ENCODE data around the gene RPS6KA5. TPM values are rescaled to one million over a fixed set of nuclear protein-coding genes. Genes with fewer than 3 reads are reported as not detected.

RPS6KA5 gene
- total and polyA plus RNA-seq, 9 of the 15 experiments (the other 6 are each of a cell fraction or from before 2014, with no cell fraction given): 0.88 to 7.7 (median 4.7) TPM

DNA sequence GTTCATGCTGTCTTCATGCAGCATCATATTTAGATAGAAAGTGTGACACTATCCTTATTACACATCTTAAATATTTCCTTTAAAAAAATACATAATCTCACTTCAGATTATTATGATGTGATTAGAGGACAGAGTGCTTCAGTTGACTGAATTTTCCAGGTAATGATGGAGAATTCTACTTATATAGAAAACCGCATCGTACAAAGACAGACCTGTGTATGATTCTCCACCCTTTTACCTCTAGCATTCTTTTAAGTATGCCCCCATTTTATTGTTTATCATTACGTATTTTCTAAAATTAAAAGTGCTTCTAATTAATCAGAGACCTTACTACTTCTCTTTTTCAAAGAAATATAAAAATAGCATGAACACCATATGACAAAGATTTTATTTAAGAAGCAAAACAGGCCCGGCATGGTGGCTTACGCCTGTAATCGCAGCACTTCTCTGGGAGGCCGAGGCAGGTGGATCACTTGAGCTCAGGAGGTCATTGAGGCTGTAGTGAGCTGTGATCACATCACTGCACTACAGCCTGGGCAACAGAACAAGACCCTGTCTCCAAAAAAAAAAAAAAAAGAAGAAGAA, 13.9 kb downstream of the RPS6KA5 start (continued):
- TF ChIP-seq, protein P1, sequence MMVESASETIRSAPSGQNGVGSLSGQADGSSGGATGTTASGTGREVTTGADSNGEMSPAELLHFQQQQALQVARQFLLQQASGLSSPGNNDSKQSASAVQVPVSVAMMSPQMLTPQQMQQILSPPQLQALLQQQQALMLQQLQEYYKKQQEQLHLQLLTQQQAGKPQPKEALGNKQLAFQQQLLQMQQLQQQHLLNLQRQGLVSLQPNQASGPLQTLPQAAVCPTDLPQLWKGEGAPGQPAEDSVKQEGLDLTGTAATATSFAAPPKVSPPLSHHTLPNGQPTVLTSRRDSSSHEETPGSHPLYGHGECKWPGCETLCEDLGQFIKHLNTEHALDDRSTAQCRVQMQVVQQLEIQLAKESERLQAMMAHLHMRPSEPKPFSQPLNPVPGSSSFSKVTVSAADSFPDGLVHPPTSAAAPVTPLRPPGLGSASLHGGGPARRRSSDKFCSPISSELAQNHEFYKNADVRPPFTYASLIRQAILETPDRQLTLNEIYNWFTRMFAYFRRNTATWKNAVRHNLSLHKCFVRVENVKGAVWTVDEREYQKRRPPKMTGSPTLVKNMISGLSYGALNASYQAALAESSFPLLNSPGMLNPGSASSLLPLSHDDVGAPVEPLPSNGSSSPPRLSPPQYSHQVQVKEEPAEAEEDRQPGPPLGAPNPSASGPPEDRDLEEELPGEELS (CRISPR knock-in tag; IDR thresholded peaks at IDR 0.05; ENCODE audit: borderline replicate concordance): no peak
- TF ChIP-seq SIX5 (IDR thresholded peaks at IDR 0.05; ENCODE audit: borderline replicate concordance in 1 of 2, insufficient read depth in 1 of 2, low read depth in 1 of 2, low read length in 2 of 2) (no peak), ILK (tag; IDR thresholded peaks at IDR 0.05; ENCODE audit: borderline replicate concordance, low read depth) (no peak), SLC30A9 (CRISPR knock-in tag; IDR thresholded peaks at IDR 0.05) (no peak)

DNA sequence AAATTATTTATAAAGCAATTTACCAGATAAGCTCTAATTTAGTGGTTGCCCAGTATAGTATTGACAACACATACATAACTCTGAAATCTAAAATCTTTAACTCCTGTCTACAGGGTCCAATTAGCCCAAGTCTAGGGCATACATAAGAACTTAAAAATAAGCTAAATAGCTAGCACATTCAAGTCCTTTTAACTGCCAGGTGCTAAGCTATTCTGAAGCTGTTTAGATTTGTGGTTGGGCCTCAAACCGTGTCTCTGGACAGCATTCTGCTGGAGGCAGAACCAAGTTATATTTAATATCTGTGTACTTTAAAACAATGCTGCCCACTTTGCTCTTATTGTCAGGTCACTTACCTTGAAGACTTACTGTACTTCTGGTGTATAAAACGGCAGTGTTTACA, 19.0 kb downstream of the RPS6KA5 start:
- BruUV-seq (replicated peaks): no TSS peak
- Histone ChIP-seq H2AFZ (ENCODE audit: low read depth, low read length) (no peak overlapping the region), H3K4me3 (no peak overlapping the region), H4K20me1 (replicated peaks; ENCODE audit: control insufficient read depth, insufficient read depth, low read length) (no peaks in the 10 kb centered on the region), H3K9me1 (ENCODE audit: control insufficient read depth, insufficient read depth, low read length) (no peaks in the 10 kb centered on the region), H3K9ac (ENCODE audit: insufficient read depth in 1 of 2, low read depth in 2 of 2, low read length in 2 of 2) (no peak overlapping the region), H3K4me1 (replicated peaks in 1 of 2; ENCODE audit: control insufficient read depth in 2 of 2, insufficient read depth in 2 of 2, low read length in 2 of 2) (peaks cover 0 to 7% of the 10 kb centered on the region in 2 experiments; a peak in 1 of 5 replicates), H3K36me3 (ENCODE audit: control insufficient read depth, insufficient read depth, low read length) (no peaks in the 10 kb centered on the region), H3K4me2 (ENCODE audit: insufficient read depth, low read length) (no peak overlapping the region), H3K9me3 (replicated peaks; ENCODE audit: control insufficient read depth, insufficient read depth, low read depth, low read length) (no peaks in the 10 kb centered on the region), H3K27ac (ENCODE audit: extremely low read depth, low read depth, low read length) (no peak overlapping the region), H3K27me3 (ENCODE audit: control insufficient read depth in 2 of 2, insufficient read depth in 2 of 2, low read length in 2 of 2) (no peaks in the 10 kb centered on the region), H3K79me2 (ENCODE audit: control insufficient read depth, insufficient read depth, low read length) (no peaks in the 10 kb centered on the region; the same call in 2 of the 3 replicates)
- in situ Hi-C loops (cut with MboI): no loop called here
- ChIA-PET POLR2A (interaction anchor here (1.0 kb wide), 1 partner anchor 19 kb away, joined by 3 read pairs; the partner anchor contains the start of gene RPS6KA5), CTCF (ENCODE audit: low intra/inter-chr PET ratio) (no interaction called here)
- WGBS (ENCODE audit: insufficient coverage, low coverage, missing lambda C conversion rate): 20% methylated on average over 2 of the region's 2 CpGs
- ATAC-seq: no peak
- no peak for DNase-seq (ENCODE audit: extremely low read depth in 1 of 4, low spot score in 3 of 4)
- intact Hi-C loops (cut with micrococcal nuclease): no loop called here
- no peak for FAIRE-seq
- TF ChIP-seq ZNF79 (CRISPR knock-in tag; IDR thresholded peaks at IDR 0.05; ENCODE audit: low read depth) (no peak), EGR1 (conservative IDR thresholded peaks at IDR 0.05) (no peak)
- TF ChIP-seq, protein P2, sequence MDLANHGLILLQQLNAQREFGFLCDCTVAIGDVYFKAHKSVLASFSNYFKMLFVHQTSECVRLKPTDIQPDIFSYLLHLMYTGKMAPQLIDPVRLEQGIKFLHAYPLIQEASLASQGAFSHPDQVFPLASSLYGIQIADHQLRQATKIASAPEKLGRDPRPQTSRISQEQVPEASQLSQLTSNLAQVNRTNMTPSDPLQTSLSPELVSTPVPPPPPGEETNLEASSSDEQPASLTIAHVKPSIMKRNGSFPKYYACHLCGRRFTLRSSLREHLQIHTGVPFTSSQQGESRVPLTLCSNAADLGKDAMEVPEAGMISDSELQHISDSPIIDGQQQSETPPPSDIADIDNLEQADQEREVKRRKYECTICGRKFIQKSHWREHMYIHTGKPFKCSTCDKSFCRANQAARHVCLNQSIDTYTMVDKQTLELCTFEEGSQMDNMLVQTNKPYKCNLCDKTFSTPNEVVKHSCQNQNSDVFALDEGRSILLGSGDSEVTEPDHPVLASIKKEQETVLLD (IDR thresholded peaks at IDR 0.05): no peak
- TF ChIP-seq, protein P3, sequence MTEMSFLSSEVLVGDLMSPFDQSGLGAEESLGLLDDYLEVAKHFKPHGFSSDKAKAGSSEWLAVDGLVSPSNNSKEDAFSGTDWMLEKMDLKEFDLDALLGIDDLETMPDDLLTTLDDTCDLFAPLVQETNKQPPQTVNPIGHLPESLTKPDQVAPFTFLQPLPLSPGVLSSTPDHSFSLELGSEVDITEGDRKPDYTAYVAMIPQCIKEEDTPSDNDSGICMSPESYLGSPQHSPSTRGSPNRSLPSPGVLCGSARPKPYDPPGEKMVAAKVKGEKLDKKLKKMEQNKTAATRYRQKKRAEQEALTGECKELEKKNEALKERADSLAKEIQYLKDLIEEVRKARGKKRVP (CRISPR knock-in tag; IDR thresholded peaks at IDR 0.05): no peak
